GM21360 (cell line): ENCODE measurements around the gene EXOC3L1.

Experiments
- ATAC-seq: cut with Tn5 transposase; IDR thresholded peaks from one replicate; pipeline ENCODE4 v1.9.1; 2021; ENCODE audit warnings: mild to moderate bottlenecking, moderate library complexity; ENCODE audit not compliant: unreplicated experiment

The EXOC3L1 gene

GRCh38 chr16:67150047-67150832 is 39.7 kb downstream of the EXOC3L1 start:
- ATAC-seq: peak; percentile 34

GRCh38 chr16:67149276-67150046 is 40.5 kb downstream of the EXOC3L1 start:
- no peak for ATAC-seq

GRCh38 chr16:67148656-67149275 is 41.2 kb downstream of the EXOC3L1 start:
- ATAC-seq: no peak

GRCh38 chr16:67148221-67148620 is 41.7 kb downstream of the EXOC3L1 start:
- ATAC-seq: no peak

GRCh38 chr16:67147437-67148140 is 42.3 kb downstream of the EXOC3L1 start:
- ATAC-seq: no peak

GRCh38 chr16:67146523-67147357 is 43.2 kb downstream of the EXOC3L1 start:
- no peak for ATAC-seq

GRCh38 chr16:67145746-67146145 is 44.2 kb downstream of the EXOC3L1 start:
- no peak for ATAC-seq

GRCh38 chr16:67144943-67145342 is 45.0 kb downstream of the EXOC3L1 start:
- no peak for ATAC-seq

GRCh38 chr16:67142342-67142741 is 47.6 kb downstream of the EXOC3L1 start:
- no peak for ATAC-seq

- ATAC-seq: no peak
These were observed 48.5 kb downstream of the EXOC3L1 start for GRCh38 chr16:67141391-67141790.

GRCh38 chr16:67137605-67138004 is 52.3 kb downstream of the EXOC3L1 start:
- no peak for ATAC-seq
